Astrocyte (in vitro differentiated cells and primary cell): ENCODE data around the gene FZR1.

Experiments
- CTCF ChIP-seq: IDR thresholded peaks from 2 replicates; pipeline ENCODE4 v1.5.1; 2011; ENCODE audit warnings: low read depth, mild to moderate bottlenecking, inconsistent platforms, low read length, moderate library complexity; ENCODE audit not compliant: insufficient read depth
- EZH2 ChIP-seq: IDR thresholded peaks from 2 replicates; pipeline ENCODE4 v1.6.1; 2012; ENCODE audit warnings: mild to moderate bottlenecking, low read length, inconsistent platforms; ENCODE audit not compliant: insufficient read depth

- TF ChIP-seq EZH2 (no peak), CTCF (no peak)
These were observed 12.1 kb downstream of the FZR1 start for GRCh38 chr19:3518255-3518654.
